ENCODE results near the gene SKP1.

DNA sequence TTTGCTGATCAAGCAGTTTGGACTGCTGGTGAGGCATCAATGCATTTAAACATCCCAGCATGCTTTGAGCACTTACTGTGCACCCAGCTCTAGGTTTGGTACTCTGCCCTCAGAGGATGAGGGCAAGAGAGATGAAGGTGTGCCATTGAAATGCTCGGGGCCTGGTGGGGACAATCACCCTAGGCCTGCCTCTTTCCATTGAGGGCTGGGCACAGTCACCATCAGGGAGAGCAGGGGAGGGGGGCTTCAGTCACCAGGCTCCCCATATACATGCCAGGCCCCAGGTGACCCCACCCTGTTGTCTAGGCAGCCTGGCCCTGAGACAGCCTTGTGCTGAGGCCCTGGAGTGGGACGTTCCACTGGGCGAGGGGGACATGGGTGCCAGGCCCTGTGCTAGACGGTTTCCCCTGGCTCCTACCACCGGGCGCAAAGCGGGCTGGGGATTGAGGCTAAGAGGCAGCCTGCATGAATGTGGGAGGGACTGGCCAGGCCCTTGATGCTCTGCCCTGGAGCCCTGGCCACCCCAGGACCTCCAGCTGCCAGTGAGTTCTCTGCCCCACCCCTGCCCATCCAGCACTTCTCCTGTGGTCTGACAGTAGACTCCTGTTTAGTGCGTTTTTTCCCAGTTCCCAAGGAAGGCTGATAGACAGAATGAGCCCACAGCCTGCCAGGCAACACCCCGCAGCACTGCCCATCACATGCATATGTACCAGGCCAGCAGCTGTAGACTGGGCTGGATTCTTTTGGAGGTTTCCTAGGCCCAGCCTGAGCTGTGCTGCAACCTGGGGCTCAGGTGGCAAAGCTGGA, 43.4 kb downstream of the SKP1 start:
- TF ChIP-seq, protein P1, sequence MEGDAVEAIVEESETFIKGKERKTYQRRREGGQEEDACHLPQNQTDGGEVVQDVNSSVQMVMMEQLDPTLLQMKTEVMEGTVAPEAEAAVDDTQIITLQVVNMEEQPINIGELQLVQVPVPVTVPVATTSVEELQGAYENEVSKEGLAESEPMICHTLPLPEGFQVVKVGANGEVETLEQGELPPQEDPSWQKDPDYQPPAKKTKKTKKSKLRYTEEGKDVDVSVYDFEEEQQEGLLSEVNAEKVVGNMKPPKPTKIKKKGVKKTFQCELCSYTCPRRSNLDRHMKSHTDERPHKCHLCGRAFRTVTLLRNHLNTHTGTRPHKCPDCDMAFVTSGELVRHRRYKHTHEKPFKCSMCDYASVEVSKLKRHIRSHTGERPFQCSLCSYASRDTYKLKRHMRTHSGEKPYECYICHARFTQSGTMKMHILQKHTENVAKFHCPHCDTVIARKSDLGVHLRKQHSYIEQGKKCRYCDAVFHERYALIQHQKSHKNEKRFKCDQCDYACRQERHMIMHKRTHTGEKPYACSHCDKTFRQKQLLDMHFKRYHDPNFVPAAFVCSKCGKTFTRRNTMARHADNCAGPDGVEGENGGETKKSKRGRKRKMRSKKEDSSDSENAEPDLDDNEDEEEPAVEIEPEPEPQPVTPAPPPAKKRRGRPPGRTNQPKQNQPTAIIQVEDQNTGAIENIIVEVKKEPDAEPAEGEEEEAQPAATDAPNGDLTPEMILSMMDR (IDR thresholded peaks at IDR 0.05), result no peak
- TF ChIP-seq EZH2 (IDR thresholded peaks at IDR 0.05), result no peak

Measured in neural progenitor cell (in vitro differentiated cells).